GM12878 (cell line): ENCODE results near the gene PTK7. TPM values are rescaled to one million over a fixed set of nuclear protein-coding genes. Genes with fewer than 3 reads are reported as not detected.

Experiments
- ATAC-seq: fragments of 200-7000 bp; cut with Tn5 transposase; 3 replicates; pipeline ENCODE4 v1.9.1; 2020; ENCODE audit warnings: mild to moderate bottlenecking, moderate library complexity
- BruUV-seq: library from RNA; stranded (reverse); fragments of 400-500 nt; replicated peaks from 2 replicates; lab custom pipeline; 2021; lab: Mats Ljungman, UMichigan
- CTCF ChIA-PET: fragments of 300-600 bp; sonication (Branson Sonifier 250); formaldehyde crosslinking; extraction: SDS; loops from one replicate; lab custom pipeline; 2021; ENCODE audit warnings: inconsistent platforms; lab: Yijun Ruan, JAX
- POLR2A ChIA-PET: fragments of 350-600 bp; formaldehyde crosslinking; extraction: SDS; loops from one replicate; lab custom pipeline; 2021; ENCODE audit warnings: inconsistent platforms; lab: Charles Lee
- RAD21 ChIA-PET: fragments of 300-600 bp; sonication (Branson Sonifier 250); formaldehyde crosslinking; loops from one replicate; lab custom pipeline; 2023; ENCODE audit warnings: antibody characterized with exemption; ENCODE audit not compliant: unreplicated experiment; lab: Charles Lee
- SMC1A ChIA-PET: fragments of 300-600 bp; sonication (Branson Sonifier 250); formaldehyde crosslinking; loops from one replicate; lab custom pipeline; 2023; ENCODE audit not compliant: unreplicated experiment, uncharacterized antibody; lab: Charles Lee
- DNase-seq: peaks from one replicate; pipeline ENCODE4 v3.0.0-alpha.2; 2011; ENCODE audit warnings: low read depth, low spot score
- FAIRE-seq: peaks from 3 replicates; lab custom pipeline; 2011; peaks lifted over from hg19 to GRCh38; lab: Jason Lieb, UNC
- H2AFZ ChIP-seq: 2 replicates; pipeline ENCODE4 v1.6.0; 2011; ENCODE audit warnings: low read depth, low read length, control low read depth; ENCODE audit not compliant: control insufficient read depth
- H3K27ac ChIP-seq: 2 replicates; pipeline ENCODE4 v1.5.1; 2011; ENCODE audit warnings: control low read depth; ENCODE audit not compliant: control insufficient read depth, insufficient read depth
- H3K27me3 ChIP-seq, 2 experiments: replicated peaks in 1 of 2; 2 replicates each; pipeline versions ENCODE4 v1.6.0 to v1.6.1; 2011; ENCODE audit warnings: low read length in 1 of 2; ENCODE audit not compliant: control insufficient read depth in 2 of 2, insufficient read depth in 2 of 2
- H3K36me3 ChIP-seq, 2 experiments: 2 replicates each; pipeline ENCODE4 v1.5.1; 2011; ENCODE audit warnings: low read length in 1 of 2; ENCODE audit not compliant: control insufficient read depth in 2 of 2, insufficient read depth in 2 of 2
- H3K4me1 ChIP-seq: 2 replicates; pipeline ENCODE4 v1.6.1; 2011; ENCODE audit warnings: mild to moderate bottlenecking, low read length, moderate library complexity, mixed read lengths; ENCODE audit not compliant: control insufficient read depth, insufficient read depth
- H3K4me2 ChIP-seq: 2 replicates; pipeline ENCODE4 v1.6.0; 2011; ENCODE audit warnings: control low read depth; ENCODE audit not compliant: control insufficient read depth, insufficient read depth
- H3K4me3 ChIP-seq: fragments of 200-600 bp; sonication (generic); 2 replicates; pipeline ENCODE4 v1.5.1; 2016
- H3K79me2 ChIP-seq: 2 replicates; pipeline ENCODE4 v1.6.0; 2011; ENCODE audit warnings: low read length; ENCODE audit not compliant: control insufficient read depth, insufficient read depth
- H3K9ac ChIP-seq: 2 replicates; pipeline ENCODE4 v1.8.0; 2011; ENCODE audit warnings: low read length, control low read depth, mixed read lengths; ENCODE audit not compliant: control insufficient read depth, insufficient read depth
- H3K9me3 ChIP-seq: replicated peaks from 3 replicates; pipeline ENCODE4 v1.5.1; 2011; ENCODE audit warnings: mild to moderate bottlenecking, low read length; ENCODE audit not compliant: control insufficient read depth, insufficient read depth
- H4K20me1 ChIP-seq: 2 replicates; pipeline ENCODE4 v1.6.0; 2011; ENCODE audit not compliant: control insufficient read depth, insufficient read depth
- ATF2 ChIP-seq: IDR thresholded peaks from 2 replicates; pipeline ENCODE4 v1.6.1; 2012; ENCODE audit warnings: low read length, inconsistent platforms
- EZH2 ChIP-seq: IDR thresholded peaks from 2 replicates; pipeline ENCODE4 v1.6.1; 2012; ENCODE audit warnings: low read depth, mild to moderate bottlenecking, control low read depth, inconsistent platforms, low read length, borderline replicate concordance; ENCODE audit not compliant: control insufficient read depth
- HCFC1 ChIP-seq: fragments of 150-350 bp; IDR thresholded peaks from 2 replicates; pipeline ENCODE4 v1.6.1; 2014; ENCODE audit warnings: low read length
- JUND ChIP-seq: IDR thresholded peaks from 2 replicates; pipeline ENCODE4 v1.6.1; 2012; ENCODE audit warnings: low read depth, mild to moderate bottlenecking, low read length, improper control_type of control experiment, moderate library complexity
- KAT2A ChIP-seq: conservative IDR thresholded peaks from 2 replicates; pipeline ENCODE4 v1.6.1; 2011; ENCODE audit warnings: low read depth, low read length; ENCODE audit not compliant: control insufficient read depth
- POU2F2 ChIP-seq: IDR thresholded peaks from 3 replicates; pipeline ENCODE4 v1.6.1; 2011; ENCODE audit warnings: low read depth, mild to moderate bottlenecking, low read length, borderline replicate concordance
- SP1 ChIP-seq: IDR thresholded peaks from one replicate; pipeline ENCODE4 v1.6.1; 2011; ENCODE audit warnings: low read depth, low read length
- SRF ChIP-seq, 2 experiments: IDR thresholded peaks; 2 replicates each; pipeline ENCODE4 v1.6.1; 2011; ENCODE audit warnings: low read depth in 2 of 2, low read length in 2 of 2, mild to moderate bottlenecking in 1 of 2, moderate library complexity in 1 of 2
- SUPT20H ChIP-seq: IDR thresholded peaks from 2 replicates; pipeline ENCODE4 v1.6.1; 2011; ENCODE audit warnings: low read depth, mild to moderate bottlenecking, low read length, moderate library complexity, borderline replicate concordance; ENCODE audit not compliant: control insufficient read depth
- TCF12 ChIP-seq: IDR thresholded peaks from 2 replicates; pipeline ENCODE4 v1.6.1; 2011; ENCODE audit warnings: low read depth, mild to moderate bottlenecking, low read length
- YBX1 ChIP-seq: fragments of 450-650 bp; IDR thresholded peaks from 2 replicates; pipeline ENCODE4 v1.6.1; 2016; ENCODE audit warnings: antibody characterized with exemption
- ZNF217 ChIP-seq: fragments of 450-650 bp; IDR thresholded peaks from 2 replicates; pipeline ENCODE4 v1.6.1; 2017; ENCODE audit warnings: antibody characterized with exemption, mild to moderate bottlenecking
- WGBS: methylation state at CpG from one replicate; pipeline ENCODE4 v1.1.6; 2016; ENCODE audit warnings: low lambda C conversion rate; ENCODE audit not compliant: insufficient replicate concordance, insufficient coverage; ENCODE audit errors: missing lambda C conversion rate; 5-methylcytosine and 5-hydroxymethylcytosine counted together
- in situ Hi-C: fragments of 300-500 bp; cut with MboI; formaldehyde crosslinking; loops from 9 replicates; pipeline ENCODE4 v1.14.3; 2018; ENCODE audit warnings: mixed read lengths
- intact Hi-C: fragments of 100-400 bp; cut with micrococcal nuclease; formaldehyde crosslinking; loops from one replicate; pipeline ENCODE4 v1.14.2; 2022; ENCODE audit not compliant: unreplicated experiment
- polyA plus RNA-seq, 11 experiments: library from polyadenylated mRNA; depleted of rRNA in 4 of 11; unstranded in 6 of 11; stranded (reverse) in 5 of 11; fragments of >200 nt; fragmentation: Nextera tagmentation in 4 of 11; fragmentation: Illumina TruSeq in 1 of 11; extraction: Ambion mirVana in 4 of 11; extraction: Trizol in 1 of 11; gene quantifications; 1 replicate in 1 of 11; 2 replicates in 10 of 11; pipeline versions ENCODE4 v1.2.1 to v1.2.3, GENCODE V29; 2011 to 2016; ENCODE audit warnings: inconsistent platforms in 2 of 11, missing spikeins in 2 of 11, low read depth in 1 of 11
- total RNA-seq, 4 experiments: library from RNA; depleted of rRNA in 3 of 4; stranded (reverse); fragments of >200 nt in 3 of 4; fragmentation: Illumina TruSeq in 1 of 4; extraction: Trizol in 1 of 4; gene quantifications; 2 replicates each; pipeline versions ENCODE4 v1.2.1 to v1.2.3, GENCODE V29; 2013 to 2021

PTK7 gene
- total and polyA plus RNA-seq, 10 of the 15 experiments (the other 5 are each of a cell fraction or from before 2014, with no cell fraction given): 0.18 to 14.4 (median 3.3) TPM; not detected in 1

DNA sequence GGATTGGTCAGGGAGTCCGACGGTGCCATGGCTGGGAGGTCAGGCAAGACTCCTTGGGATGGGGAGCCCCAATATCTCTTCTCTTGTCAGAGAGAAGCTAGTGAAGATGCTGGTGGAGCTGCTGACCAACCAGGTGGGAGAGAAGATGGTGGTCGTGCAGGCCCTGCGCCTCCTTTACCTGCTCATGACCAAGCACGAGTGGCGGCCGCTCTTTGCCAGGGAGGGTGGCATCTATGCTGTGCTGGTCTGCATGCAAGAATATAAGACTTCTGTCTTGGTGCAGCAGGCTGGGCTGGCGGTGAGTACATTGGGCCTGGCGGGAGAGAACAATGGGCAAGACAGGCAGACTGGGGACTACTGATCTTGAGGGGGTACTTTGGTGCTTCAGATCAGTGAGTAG lies 116.8 kb downstream of the PTK7 start:
- intact Hi-C loops: no loop called here
- Histone ChIP-seq H3K9ac (no peak overlapping the region), H3K4me3 (no peak overlapping the region), H3K79me2 (no peaks in the 10 kb centered on the region), H3K4me2 (no peak overlapping the region)
- no TSS peak for BruUV-seq
- ATAC-seq (no peak), DNase-seq (no peak)
- TF ChIP-seq EZH2: no peak
- TF ChIP-seq JUND: no peak
- TF ChIP-seq TCF12: no peak
- no peak for TF ChIP-seq SRF (IDR thresholded peaks at IDR 0.05; ENCODE audit: low read depth in 2 of 2, low read length in 2 of 2)
- TF ChIP-seq POU2F2: no peak
- no peak for TF ChIP-seq YBX1
- TF ChIP-seq, all 136 proteins: peak for 0
- no peak for FAIRE-seq
- ChIA-PET POLR2A (no interaction called here), SMC1A (no interaction called here), CTCF (no interaction called here), RAD21 (no interaction called here)
- Histone ChIP-seq H3K4me1 (no peaks in the 10 kb centered on the region), H3K9me3 (no peaks in the 10 kb centered on the region), H4K20me1 (no peaks in the 10 kb centered on the region), H3K27ac (no peak overlapping the region), H3K27me3 (no peaks in the 10 kb centered on the region), H3K36me3 (peaks cover 2 to 12% of the 10 kb centered on the region in 2 experiments), H2AFZ (no peak overlapping the region)
- WGBS: 99% methylated on average over 9 of the region's 9 CpGs
- in situ Hi-C loops: no loop called here

DNA sequence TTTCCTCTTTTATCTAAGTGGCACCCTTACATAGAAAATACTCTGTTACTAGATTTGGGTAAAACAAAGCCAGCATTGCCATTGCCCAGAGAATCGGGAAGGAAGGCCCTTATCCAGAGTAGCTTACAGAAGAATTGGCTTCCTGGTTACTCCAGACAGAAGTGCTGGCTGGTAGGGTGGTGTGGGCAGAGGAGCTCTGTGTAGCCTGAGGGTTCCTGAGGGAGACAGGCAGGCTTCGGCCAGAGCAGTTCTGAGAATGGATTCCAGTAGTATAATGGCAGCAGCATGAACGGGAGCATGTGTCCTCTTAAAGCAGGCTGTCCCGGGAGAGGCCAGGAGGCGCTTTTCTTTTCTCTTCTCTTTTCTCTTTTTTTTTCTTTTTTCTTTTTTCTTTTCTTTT lies 117.8 kb downstream of the PTK7 start:
- DNase-seq (no peak), FAIRE-seq (no peak), ATAC-seq (no peak)
- CTCF ChIA-PET: no interaction called here
- TF ChIP-seq KAT2A (no peak), SUPT20H (no peak), ATF2 (no peak), ZNF217 (no peak), HCFC1 (no peak), SP1 (no peak)
- H3K9me3 ChIP-seq: no peaks in the 10 kb centered on the region
- in situ Hi-C loops (no loop called here), intact Hi-C loops (no loop called here)
- no peak overlapping the region for H3K4me3 ChIP-seq
- no peak overlapping the region for H2AFZ ChIP-seq
- no peaks in the 10 kb centered on the region for H3K27me3 ChIP-seq
- no peaks in the 10 kb centered on the region for H3K79me2 ChIP-seq
- peaks cover 2 to 12% of the 10 kb centered on the region in 2 experiments for H3K36me3 ChIP-seq
- POLR2A ChIA-PET: no interaction called here
- H3K4me2 ChIP-seq: no peak overlapping the region
- H3K9ac ChIP-seq: no peak overlapping the region
- no TSS peak for BruUV-seq
- H4K20me1 ChIP-seq: no peaks in the 10 kb centered on the region
- H3K4me1 ChIP-seq: no peaks in the 10 kb centered on the region
- WGBS: 94% methylated on average over 5 of the region's 5 CpGs
- SMC1A ChIA-PET: no interaction called here
- RAD21 ChIA-PET: no interaction called here
- no peak overlapping the region for H3K27ac ChIP-seq
